IMR-90 (cell line): ENCODE data around the gene PADI1. TPM values are rescaled to one million over a fixed set of nuclear protein-coding genes. Genes with fewer than 3 reads are reported as not detected.

Experiments used
- ATAC-seq: fragments of 200-7000 bp; cut with Tn5 transposase; 2 replicates; pipeline ENCODE4 v1.9.1; 2020; ENCODE audit warnings: low read depth, mild to moderate bottlenecking, moderate library complexity
- BruUV-seq: library from RNA; stranded (reverse); fragments of 400-500 nt; replicated peaks from 2 replicates; lab custom pipeline; 2021; lab: Mats Ljungman, UMichigan
- CTCF ChIA-PET: fragments of 300-600 bp; formaldehyde crosslinking; extraction: SDS; loops from one replicate; lab custom pipeline; 2021; ENCODE audit warnings: antibody characterized with exemption; lab: Yijun Ruan, JAX
- POLR2A ChIA-PET: fragments of 300-600 bp; sonication (Branson Sonifier 250); formaldehyde crosslinking; loops from one replicate; lab custom pipeline; 2022; ENCODE audit warnings: antibody characterized with exemption; ENCODE audit not compliant: unreplicated experiment; lab: Charles Lee
- DNase-seq: peaks from one replicate; pipeline ENCODE4 v3.0.0; 2013
- H2AFZ ChIP-seq: replicated peaks from 2 replicates; pipeline ENCODE3; 2013; ENCODE audit warnings: low read length, mild to moderate bottlenecking; ENCODE audit not compliant: poor library complexity
- H2AK5ac ChIP-seq: 2 replicates; pipeline ENCODE4 v1.6.1; 2013; ENCODE audit warnings: low read depth, low read length, inconsistent platforms
- H2AK9ac ChIP-seq: replicated peaks from 2 replicates; pipeline ENCODE3; 2013; ENCODE audit warnings: mild to moderate bottlenecking, low read depth, low read length, moderate library complexity; ENCODE audit not compliant: poor library complexity
- H2BK120ac ChIP-seq: 2 replicates; pipeline ENCODE4 v1.6.1; 2013; ENCODE audit warnings: low read depth, low read length, inconsistent platforms
- H2BK15ac ChIP-seq: 3 replicates; pipeline ENCODE4 v1.6.1; 2013; ENCODE audit warnings: low read depth, low read length, inconsistent platforms
- H2BK20ac ChIP-seq: 2 replicates; pipeline ENCODE4 v1.6.1; 2013; ENCODE audit warnings: low read depth, mild to moderate bottlenecking, inconsistent platforms, low read length, moderate library complexity
- H2BK5ac ChIP-seq: 2 replicates; pipeline ENCODE4 v1.6.1; 2013; ENCODE audit warnings: mild to moderate bottlenecking, low read depth, low read length, inconsistent platforms; ENCODE audit not compliant: poor library complexity, severe bottlenecking
- H3K14ac ChIP-seq: replicated peaks from 2 replicates; pipeline ENCODE4 v1.6.1; 2013; ENCODE audit warnings: low read depth, low read length, inconsistent platforms
- H3K18ac ChIP-seq: 2 replicates; pipeline ENCODE4 v1.6.1; 2013; ENCODE audit warnings: low read depth, low read length, control low read depth
- H3K23ac ChIP-seq: 2 replicates; pipeline ENCODE4 v1.6.1; 2013; ENCODE audit warnings: low read depth, low read length, inconsistent platforms
- H3K27ac ChIP-seq: 2 replicates; pipeline ENCODE4 v1.5.1; 2013; ENCODE audit warnings: mild to moderate bottlenecking, control low read depth, low read length; ENCODE audit not compliant: insufficient read depth
- H3K27me3 ChIP-seq: 2 replicates; pipeline ENCODE4 v1.6.1; 2013; ENCODE audit warnings: low read length; ENCODE audit not compliant: control insufficient read depth, insufficient read depth
- H3K36me3 ChIP-seq: 2 replicates; pipeline ENCODE4 v1.6.1; 2013; ENCODE audit warnings: low read length, mixed read lengths; ENCODE audit not compliant: control insufficient read depth, insufficient read depth
- H3K4ac ChIP-seq: 2 replicates; pipeline ENCODE4 v1.6.1; 2013; ENCODE audit warnings: low read depth, low read length, inconsistent platforms
- H3K4me1 ChIP-seq: 2 replicates; pipeline ENCODE4 v1.6.1; 2013; ENCODE audit warnings: low read length, mixed read lengths; ENCODE audit not compliant: control insufficient read depth, insufficient read depth
- H3K4me2 ChIP-seq: 2 replicates; pipeline ENCODE4 v1.6.1; 2013; ENCODE audit warnings: low read depth, mild to moderate bottlenecking, control low read depth, low read length, moderate library complexity
- H3K4me3 ChIP-seq: 2 replicates; pipeline ENCODE4 v1.5.1; 2013; ENCODE audit warnings: low read depth, mild to moderate bottlenecking, control low read depth, low read length, moderate library complexity; ENCODE audit not compliant: insufficient read depth
- H3K56ac ChIP-seq: 2 replicates; pipeline ENCODE4 v1.6.1; 2013; ENCODE audit warnings: low read length, inconsistent platforms; ENCODE audit not compliant: insufficient read depth; ENCODE audit errors: extremely low read depth
- H3K79me1 ChIP-seq, 2 experiments: 2 replicates each; pipeline ENCODE4 v1.6.1; 2013; ENCODE audit warnings: low read length in 2 of 2, inconsistent platforms in 1 of 2, low read depth in 1 of 2
- H3K9ac ChIP-seq: 2 replicates; pipeline ENCODE4 v1.6.1; 2013; ENCODE audit warnings: low read depth, low read length, control low read depth
- H3K9me1 ChIP-seq: 2 replicates; pipeline ENCODE4 v1.6.1; 2013; ENCODE audit warnings: low read length, inconsistent platforms; ENCODE audit not compliant: insufficient read depth
- H3K9me3 ChIP-seq: 2 replicates; pipeline ENCODE4 v1.6.1; 2013; ENCODE audit warnings: low read length; ENCODE audit not compliant: control insufficient read depth, insufficient read depth
- H4K20me1 ChIP-seq: 2 replicates; pipeline ENCODE4 v1.6.1; 2013; ENCODE audit warnings: low read length, inconsistent platforms; ENCODE audit not compliant: insufficient read depth
- H4K5ac ChIP-seq: 2 replicates; pipeline ENCODE4 v1.6.1; 2013; ENCODE audit warnings: mild to moderate bottlenecking, low read depth, low read length, control low read depth
- H4K8ac ChIP-seq, 2 experiments: 2 replicates each; pipeline ENCODE4 v1.6.1; 2013; ENCODE audit warnings: low read depth in 2 of 2, low read length in 2 of 2, control low read depth in 1 of 2, inconsistent platforms in 1 of 2
- H4K91ac ChIP-seq: 2 replicates; pipeline ENCODE4 v1.6.1; 2013; ENCODE audit warnings: low read depth, low read length, inconsistent platforms; ENCODE audit not compliant: insufficient read depth
- BHLHE40 ChIP-seq: fragments of 150-350 bp; IDR thresholded peaks from 2 replicates; pipeline ENCODE4 v1.6.1; 2016; ENCODE audit warnings: mild to moderate bottlenecking, low read depth, low read length
- CEBPB ChIP-seq: IDR thresholded peaks from 2 replicates; pipeline ENCODE4 v1.6.1; 2012; ENCODE audit warnings: low read depth, low read length, improper control_type of control experiment
- CHD1 ChIP-seq: IDR thresholded peaks from 2 replicates; pipeline ENCODE4 v1.6.1; 2012; ENCODE audit warnings: low read depth, low read length, improper control_type of control experiment
- CTCF ChIP-seq: conservative IDR thresholded peaks from 2 replicates; pipeline ENCODE4 v1.5.1; 2012; ENCODE audit warnings: mild to moderate bottlenecking, low read depth, low read length, improper control_type of control experiment
- FOS ChIP-seq: fragments of 150-350 bp; IDR thresholded peaks from 2 replicates; pipeline ENCODE4 v1.6.1; 2016; ENCODE audit warnings: low read depth, low read length
- MAFK ChIP-seq: IDR thresholded peaks from 2 replicates; pipeline ENCODE4 v1.6.1; 2012; ENCODE audit warnings: low read depth, low read length, improper control_type of control experiment
- MAZ ChIP-seq: IDR thresholded peaks from 2 replicates; pipeline ENCODE4 v1.6.1; 2012; ENCODE audit warnings: low read depth, mild to moderate bottlenecking, low read length, improper control_type of control experiment, moderate library complexity, borderline replicate concordance
- MXI1 ChIP-seq: IDR thresholded peaks from 2 replicates; pipeline ENCODE4 v1.6.1; 2012; ENCODE audit warnings: low read depth, mild to moderate bottlenecking, low read length, moderate library complexity, borderline replicate concordance
- POLR2A ChIP-seq: IDR thresholded peaks from 2 replicates; pipeline ENCODE4 v1.6.1; 2012; ENCODE audit warnings: mild to moderate bottlenecking, low read depth, low read length
- RAD21 ChIP-seq: IDR thresholded peaks from 2 replicates; pipeline ENCODE4 v1.6.1; 2012; ENCODE audit warnings: low read length, improper control_type of control experiment
- RCOR1 ChIP-seq: IDR thresholded peaks from 2 replicates; pipeline ENCODE4 v1.6.1; 2012; ENCODE audit warnings: mild to moderate bottlenecking, low read length, improper control_type of control experiment; ENCODE audit not compliant: insufficient replicate concordance
- RFX5 ChIP-seq: IDR thresholded peaks from 2 replicates; pipeline ENCODE4 v1.8.0; 2012; ENCODE audit warnings: low read depth, mild to moderate bottlenecking, low read length, moderate library complexity
- SMC3 ChIP-seq: fragments of 150-350 bp; IDR thresholded peaks from 2 replicates; pipeline ENCODE4 v1.6.1; 2016; ENCODE audit warnings: low read depth, mild to moderate bottlenecking, antibody characterized with exemption, low read length, moderate library complexity
- USF2 ChIP-seq: fragments of 150-350 bp; IDR thresholded peaks from 2 replicates; pipeline ENCODE4 v1.6.1; 2017; ENCODE audit warnings: mild to moderate bottlenecking, antibody characterized with exemption, low read length, low read depth
- WGBS, 2 experiments: methylation state at CpG; one replicate each; pipeline versions ENCODE4 v1.1.5 to v1.1.7; 2013; ENCODE audit warnings: missing lambda C conversion rate in 2 of 2; ENCODE audit not compliant: insufficient read length in 1 of 2; ENCODE audit errors: extremely low coverage in 2 of 2; 5-methylcytosine and 5-hydroxymethylcytosine counted together
- dilution Hi-C: fragments of 300-500 bp; cut with HindIII; formaldehyde crosslinking; loops from one replicate; pipeline ENCODE4 v1.14.3; 2018; ENCODE audit warnings: low sequenced_read_pairs; ENCODE audit not compliant: unreplicated experiment
- in situ Hi-C: fragments of 300-500 bp; cut with MboI; formaldehyde crosslinking; loops from 3 replicates; pipeline ENCODE4 v1.14.3; 2019; ENCODE audit warnings: low sequenced_read_pairs, inconsistent platforms, mixed read lengths
- intact Hi-C: fragments of 100-400 bp; cut with micrococcal nuclease; formaldehyde crosslinking; loops from 2 replicates; pipeline ENCODE4 v1.10.0; 2022
- polyA plus RNA-seq, 3 experiments: library from polyadenylated mRNA; depleted of rRNA; stranded (reverse); fragments of >200 nt; gene quantifications; 2 replicates each; pipeline ENCODE4 v1.2.3, GENCODE V29; 2012; ENCODE audit warnings: low replicate concordance in 1 of 3
- total RNA-seq: library from RNA; depleted of rRNA; stranded (reverse); fragments of >200 nt; gene quantifications from 2 replicates; pipeline ENCODE4 v1.2.3, GENCODE V29; 2012
- TF ChIP-seq, protein P1 (sequence below): fragments of 150-350 bp; IDR thresholded peaks from 2 replicates; pipeline ENCODE4 v1.6.1; 2016; ENCODE audit warnings: low read depth, mild to moderate bottlenecking, low read length, moderate library complexity, borderline replicate concordance

The PADI1 gene
- total and polyA plus RNA-seq, 2 of the 4 experiments (the other 2 are of a cell fraction), result 0.17 TPM; not detected in 1

GRCh38 chr1:17287130-17287776 is 82.3 kb downstream of the PADI1 start:
- H3K56ac ChIP-seq, result no peak overlapping the region
- H3K18ac ChIP-seq, result no peak overlapping the region
- ATAC-seq (peak; percentile 94), DNase-seq (peak; percentile 73)
- no peaks in the 10 kb centered on the region; the same call in 1 of the 2 replicates for H3K9me3 ChIP-seq
- H3K14ac ChIP-seq, result no peak overlapping the region
- ChIA-PET POLR2A (no interaction called here), CTCF (no interaction called here)
- no peak overlapping the region for H2AFZ ChIP-seq
- intact Hi-C loops, result no loop called here
- no TSS peak for BruUV-seq
- H3K79me1 ChIP-seq, result no peaks in the 10 kb centered on the region
- in situ Hi-C loops, result no loop called here
- H3K4me1 ChIP-seq, result peaks cover 2% of the 10 kb centered on the region
- no peak overlapping the region for H4K5ac ChIP-seq
- H3K27ac ChIP-seq, result no peak overlapping the region
- H4K20me1 ChIP-seq, result no peaks in the 10 kb centered on the region
- no peak overlapping the region for H3K4me2 ChIP-seq
- no peak overlapping the region for H2AK9ac ChIP-seq
- dilution Hi-C loops, result no loop called here
- H3K9me1 ChIP-seq, result no peaks in the 10 kb centered on the region
- H2BK20ac ChIP-seq, result no peak overlapping the region
- no peak overlapping the region for H3K9ac ChIP-seq
- H3K27me3 ChIP-seq, result peaks cover 34% of the 10 kb centered on the region
- no peak overlapping the region for H4K8ac ChIP-seq
- H2BK5ac ChIP-seq, result no peak overlapping the region
- no peak overlapping the region for H2BK15ac ChIP-seq
- H3K4ac ChIP-seq, result no peak overlapping the region
- TF ChIP-seq USF2, result no peak
- no peak for TF ChIP-seq BHLHE40
- TF ChIP-seq RAD21, result no peak
- TF ChIP-seq MAFK, result no peak
- no peak for TF ChIP-seq MXI1
- TF ChIP-seq POLR2A, result no peak
- no peak for TF ChIP-seq RCOR1
- TF ChIP-seq, protein P1, sequence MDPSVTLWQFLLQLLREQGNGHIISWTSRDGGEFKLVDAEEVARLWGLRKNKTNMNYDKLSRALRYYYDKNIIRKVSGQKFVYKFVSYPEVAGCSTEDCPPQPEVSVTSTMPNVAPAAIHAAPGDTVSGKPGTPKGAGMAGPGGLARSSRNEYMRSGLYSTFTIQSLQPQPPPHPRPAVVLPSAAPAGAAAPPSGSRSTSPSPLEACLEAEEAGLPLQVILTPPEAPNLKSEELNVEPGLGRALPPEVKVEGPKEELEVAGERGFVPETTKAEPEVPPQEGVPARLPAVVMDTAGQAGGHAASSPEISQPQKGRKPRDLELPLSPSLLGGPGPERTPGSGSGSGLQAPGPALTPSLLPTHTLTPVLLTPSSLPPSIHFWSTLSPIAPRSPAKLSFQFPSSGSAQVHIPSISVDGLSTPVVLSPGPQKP, result no peak
- TF ChIP-seq CEBPB, result peak; percentile 95
- no peak for TF ChIP-seq RFX5
- TF ChIP-seq FOS, result 0 out of 2 replicates have a peak, but pooled peaks have one; percentile 11
- TF ChIP-seq SMC3, result no peak
- no peak for TF ChIP-seq CTCF
- TF ChIP-seq MAZ, result no peak
- TF ChIP-seq CHD1, result no peak
- H3K23ac ChIP-seq, result no peak overlapping the region
- H2BK120ac ChIP-seq, result no peak overlapping the region
- H2AK5ac ChIP-seq, result no peak overlapping the region
- H3K36me3 ChIP-seq, result no peaks in the 10 kb centered on the region
- H3K4me3 ChIP-seq, result no peak overlapping the region
- H4K91ac ChIP-seq, result no peak overlapping the region
- WGBS, 2 experiments, result no CpG with 5 or more reads among the region's 5 CpGs
